ENCODE data around the gene TNFRSF18.

The TNFRSF18 gene

GRCh38 chr1:1161078-1161682, 45.2 kb downstream of the TNFRSF18 start:
- DNase-seq = no peak

- no peak for DNase-seq
Measured at GRCh38 chr1:1160281-1160930, 46.0 kb downstream of the TNFRSF18 start.

DNA sequence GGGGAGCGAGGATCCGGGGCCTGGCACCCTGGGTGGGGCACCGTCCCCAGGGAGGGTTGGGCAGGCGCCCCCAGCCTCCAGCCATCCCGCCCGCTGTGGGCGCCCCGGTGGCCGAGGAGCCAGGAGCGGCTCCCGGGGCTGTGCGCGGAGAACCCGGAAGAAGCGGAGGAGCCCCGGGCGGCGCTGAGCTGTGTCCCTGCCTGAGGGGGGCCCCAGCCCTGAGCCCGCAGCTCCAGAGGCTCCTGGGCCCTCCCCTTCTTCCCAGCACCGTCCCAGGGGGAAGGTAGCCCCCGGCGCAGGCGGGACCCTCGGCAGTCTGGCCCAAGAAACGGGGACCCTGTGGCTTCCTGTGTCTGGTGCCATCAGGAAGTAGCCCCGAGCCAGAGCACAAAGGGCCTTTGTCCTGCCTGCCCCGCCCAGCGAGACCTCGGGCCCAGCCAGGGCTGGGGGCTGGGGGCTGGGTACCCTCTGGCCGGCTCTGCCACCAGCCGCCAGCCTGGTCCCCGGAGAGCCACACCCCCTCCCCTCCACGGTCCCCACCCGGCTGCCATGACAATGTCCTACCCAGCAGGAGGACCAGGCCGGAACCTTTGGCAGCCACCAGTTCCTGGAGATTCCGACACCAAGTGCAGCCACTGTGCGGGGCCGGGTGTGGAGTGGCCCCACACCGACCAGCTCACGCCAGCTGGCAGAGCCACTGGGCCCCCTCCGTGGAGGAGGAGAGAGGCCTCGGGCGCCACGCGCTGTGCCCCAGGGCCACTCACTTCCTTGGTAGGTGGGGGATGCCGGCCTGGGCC, 48.3 kb downstream of the TNFRSF18 start:
- no peak for DNase-seq

DNA sequence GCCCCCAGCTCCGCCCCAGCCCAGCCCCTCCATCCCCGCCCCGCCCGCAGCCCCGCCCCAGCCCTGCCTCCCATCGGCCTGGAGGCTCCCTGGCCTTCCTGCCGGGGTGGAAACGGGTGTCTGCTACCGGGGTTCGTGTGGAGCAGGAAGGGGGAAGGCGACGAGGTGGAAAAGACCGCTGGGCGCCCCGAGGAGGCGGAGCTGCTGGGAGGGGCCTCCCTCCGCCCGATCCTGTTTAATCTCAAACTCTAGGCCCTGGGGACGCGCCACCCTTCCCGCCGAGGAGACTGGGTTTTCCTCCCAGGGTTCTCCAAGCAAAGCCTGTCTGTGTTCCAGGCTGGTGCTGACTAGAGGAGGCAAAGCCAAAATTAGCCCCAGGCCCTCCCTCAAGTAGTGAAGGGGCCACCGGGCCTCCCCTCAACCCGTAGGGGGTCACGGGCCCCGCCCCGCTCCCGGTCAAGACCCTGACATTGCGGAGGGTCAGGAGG, 48.9 kb downstream of the TNFRSF18 start:
- DNase-seq = no peak

DNA sequence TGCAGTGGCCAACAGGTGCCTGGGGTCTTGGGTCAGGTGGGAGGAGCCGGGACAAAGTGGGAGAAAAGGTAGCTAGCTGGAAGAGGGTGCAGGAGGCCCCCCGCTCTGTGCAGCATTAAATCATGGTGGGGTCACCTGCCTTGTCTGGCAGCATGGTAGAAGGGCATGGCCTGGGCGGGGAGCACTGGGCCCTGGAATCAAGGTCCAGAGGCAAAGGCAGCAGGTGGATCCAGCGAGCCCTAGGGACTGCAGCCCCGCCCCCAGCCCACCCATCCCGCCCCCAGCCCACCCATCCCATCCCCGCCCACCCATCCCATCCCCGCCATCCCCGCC, 49.4 kb downstream of the TNFRSF18 start:
- no peak for DNase-seq

- DNase-seq = no peak
Measured at GRCh38 chr1:1156140-1157032, 50.0 kb downstream of the TNFRSF18 start.

- no peak for DNase-seq
Measured at GRCh38 chr1:1155258-1155657, 51.1 kb downstream of the TNFRSF18 start.

DNA sequence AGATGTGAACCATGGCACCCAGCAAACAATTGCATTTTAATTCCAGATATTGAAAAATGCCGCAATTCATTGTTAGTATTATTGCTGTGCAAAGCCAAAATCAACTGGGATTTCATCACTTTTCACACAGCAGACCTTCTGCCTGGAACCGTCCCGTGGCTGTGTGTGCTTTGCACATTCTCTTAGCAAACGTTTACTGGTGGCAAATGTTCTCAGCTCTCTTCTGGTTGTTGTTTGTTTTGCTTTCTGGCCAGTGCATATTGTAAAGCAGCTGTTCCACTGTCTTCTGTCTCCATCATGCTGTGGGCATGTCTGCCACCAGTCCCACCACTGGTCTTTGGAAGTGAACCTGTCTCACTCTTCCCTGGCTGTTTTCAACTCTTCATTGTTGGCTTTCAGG, 52.5 kb downstream of the TNFRSF18 start:
- no peak for DNase-seq

All from NCI-H524 (cell line).